Measurements from ENCODE around the gene TMPRSS11B.
"Not testable (repeated sequence)": the region's sequence is repeated elsewhere in the genome, so short reads cannot be mapped to it uniquely, and the experiment has no call there.

Gene TMPRSS11B, protein sequence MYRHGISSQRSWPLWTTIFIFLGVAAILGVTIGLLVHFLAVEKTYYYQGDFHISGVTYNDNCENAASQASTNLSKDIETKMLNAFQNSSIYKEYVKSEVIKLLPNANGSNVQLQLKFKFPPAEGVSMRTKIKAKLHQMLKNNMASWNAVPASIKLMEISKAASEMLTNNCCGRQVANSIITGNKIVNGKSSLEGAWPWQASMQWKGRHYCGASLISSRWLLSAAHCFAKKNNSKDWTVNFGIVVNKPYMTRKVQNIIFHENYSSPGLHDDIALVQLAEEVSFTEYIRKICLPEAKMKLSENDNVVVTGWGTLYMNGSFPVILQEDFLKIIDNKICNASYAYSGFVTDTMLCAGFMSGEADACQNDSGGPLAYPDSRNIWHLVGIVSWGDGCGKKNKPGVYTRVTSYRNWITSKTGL

DNA sequence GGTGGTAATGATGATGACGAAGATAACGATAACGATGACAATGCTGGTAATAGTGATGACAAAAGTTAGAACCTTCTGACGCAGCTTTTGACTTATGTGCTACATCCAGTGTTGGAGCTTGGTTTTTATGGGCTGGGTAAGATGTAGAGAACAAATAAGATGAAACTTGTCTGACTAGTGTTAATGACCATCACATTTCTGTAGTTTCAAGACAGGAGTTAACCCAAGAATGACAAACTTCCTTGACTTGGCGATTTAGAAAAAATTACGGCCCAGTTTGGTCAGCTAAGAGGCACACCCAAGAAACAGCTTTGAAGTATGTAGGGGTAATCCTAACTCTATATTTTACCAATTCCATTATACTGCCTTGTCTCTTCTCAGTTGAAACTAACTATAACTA is at the start of gene TMPRSS11B:
Gene TMPRSS11B (minus strand): TSS at position 101 of the 400 bp plus-strand sequence. CDS start 136 bp downstream, outside the sequence.
- DNase-seq (ENCODE audit: low read depth in 2 of 2) = no peak

DNA sequence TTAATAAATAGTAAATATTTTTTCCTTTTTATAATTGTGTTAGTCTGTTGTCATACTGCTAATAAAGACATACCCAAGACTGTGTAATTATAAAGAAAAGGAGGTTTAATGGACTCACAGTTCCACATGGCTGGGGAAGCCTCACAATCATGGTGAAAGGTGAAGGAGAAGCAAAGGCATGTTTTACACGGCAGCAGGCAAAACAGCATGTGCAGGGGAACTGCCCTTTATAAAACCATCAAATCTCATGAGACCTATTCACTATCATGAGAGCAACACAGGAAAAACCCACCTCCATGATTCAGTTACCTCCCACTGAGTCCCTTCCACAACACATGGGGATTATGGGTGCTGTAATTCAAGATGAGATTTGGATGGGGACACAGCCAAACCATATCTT is 45.8 kb upstream of the TMPRSS11B start:
- no peak for DNase-seq (ENCODE audit: low read depth in 2 of 2)

DNA sequence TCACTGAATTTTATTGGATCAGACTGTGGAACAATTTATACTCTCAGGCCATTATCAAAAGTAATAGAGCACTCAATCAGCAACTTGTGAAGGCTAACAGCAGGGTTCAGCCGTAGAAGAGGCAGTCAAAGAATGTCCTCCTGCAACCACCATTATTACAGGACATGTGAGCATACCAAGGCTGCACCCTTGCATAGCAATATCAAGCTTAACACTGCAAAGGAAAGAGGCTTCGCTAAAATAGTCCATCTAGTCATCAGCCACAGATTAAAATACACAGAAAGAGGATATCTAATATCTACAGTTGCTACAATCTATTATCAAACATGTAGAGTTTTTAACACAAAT is 42.9 kb upstream of the TMPRSS11B start:
- no peak for DNase-seq (ENCODE audit: low read depth in 2 of 2)

DNA sequence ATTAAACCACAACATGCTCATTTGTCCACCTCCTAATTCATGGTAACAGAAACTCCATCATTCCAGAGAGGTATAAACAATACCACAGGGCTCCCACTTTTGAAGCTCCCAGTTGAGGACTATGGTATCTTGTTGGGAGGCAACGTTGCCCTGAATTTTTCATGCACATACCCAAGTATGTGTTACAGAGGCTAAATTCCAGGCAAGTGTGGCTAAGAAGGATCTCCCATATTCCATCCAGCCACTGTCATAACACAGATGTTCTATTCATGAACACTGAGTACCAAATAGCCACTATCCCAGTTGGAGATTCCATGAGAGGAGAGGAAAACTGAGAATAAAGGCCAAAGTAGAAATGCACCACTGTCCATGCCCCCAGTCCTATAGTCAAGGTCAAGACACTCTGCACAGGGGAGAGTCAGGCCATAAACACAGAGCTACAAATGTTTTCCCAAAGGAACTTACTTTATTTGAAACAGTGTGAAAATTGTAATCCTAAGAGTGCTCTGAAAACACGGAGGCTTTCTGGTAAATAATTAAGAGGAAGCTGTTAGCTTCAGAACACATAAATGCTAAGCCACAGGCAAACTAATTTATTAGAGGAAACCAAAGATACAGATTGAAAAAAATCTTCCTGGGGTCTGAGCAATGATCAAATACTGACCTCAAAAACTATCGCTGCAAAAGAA is 42.4 kb upstream of the TMPRSS11B start:
- no peak for DNase-seq (ENCODE audit: low read depth in 2 of 2)

DNA sequence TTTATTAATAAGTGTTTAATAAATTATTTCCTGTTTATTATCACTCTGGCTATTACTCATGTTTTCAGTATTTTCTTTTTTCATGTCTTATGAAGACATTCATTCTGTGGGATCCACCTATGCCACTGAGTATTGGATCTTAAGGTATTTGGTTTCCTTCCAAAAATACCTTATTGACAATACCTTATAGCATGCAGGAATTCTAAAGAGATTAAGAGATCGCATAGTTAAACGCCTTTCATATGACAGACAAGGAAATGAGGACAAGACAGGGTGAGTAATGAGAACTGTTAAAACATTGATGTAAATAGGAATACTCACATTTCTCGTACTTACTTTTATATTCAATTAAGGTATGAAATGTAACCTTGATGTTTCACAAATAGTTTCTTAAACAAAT is 38.2 kb upstream of the TMPRSS11B start:
- DNase-seq (ENCODE audit: low read depth in 2 of 2) = no peak

DNA sequence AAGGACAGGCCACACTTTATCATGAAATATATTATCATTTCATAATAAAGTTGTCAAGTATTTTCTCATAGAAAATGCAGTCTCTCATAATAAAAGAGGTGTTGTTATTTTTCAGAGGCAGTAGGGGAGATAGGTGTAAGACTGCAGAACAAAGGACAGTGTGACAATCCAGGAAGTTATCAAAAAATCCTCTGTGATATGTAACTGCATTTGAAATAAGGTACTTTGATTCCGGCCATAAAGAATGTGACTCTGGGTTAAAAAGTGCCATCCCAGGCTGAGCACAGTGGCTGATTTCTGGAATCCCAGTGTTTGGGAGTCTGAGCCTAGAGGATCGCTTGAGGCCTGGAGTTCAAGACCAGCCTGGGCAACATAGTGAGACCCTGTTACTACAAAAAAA is 37.6 kb upstream of the TMPRSS11B start:
- DNase-seq (ENCODE audit: low read depth in 2 of 2) = no peak

DNA sequence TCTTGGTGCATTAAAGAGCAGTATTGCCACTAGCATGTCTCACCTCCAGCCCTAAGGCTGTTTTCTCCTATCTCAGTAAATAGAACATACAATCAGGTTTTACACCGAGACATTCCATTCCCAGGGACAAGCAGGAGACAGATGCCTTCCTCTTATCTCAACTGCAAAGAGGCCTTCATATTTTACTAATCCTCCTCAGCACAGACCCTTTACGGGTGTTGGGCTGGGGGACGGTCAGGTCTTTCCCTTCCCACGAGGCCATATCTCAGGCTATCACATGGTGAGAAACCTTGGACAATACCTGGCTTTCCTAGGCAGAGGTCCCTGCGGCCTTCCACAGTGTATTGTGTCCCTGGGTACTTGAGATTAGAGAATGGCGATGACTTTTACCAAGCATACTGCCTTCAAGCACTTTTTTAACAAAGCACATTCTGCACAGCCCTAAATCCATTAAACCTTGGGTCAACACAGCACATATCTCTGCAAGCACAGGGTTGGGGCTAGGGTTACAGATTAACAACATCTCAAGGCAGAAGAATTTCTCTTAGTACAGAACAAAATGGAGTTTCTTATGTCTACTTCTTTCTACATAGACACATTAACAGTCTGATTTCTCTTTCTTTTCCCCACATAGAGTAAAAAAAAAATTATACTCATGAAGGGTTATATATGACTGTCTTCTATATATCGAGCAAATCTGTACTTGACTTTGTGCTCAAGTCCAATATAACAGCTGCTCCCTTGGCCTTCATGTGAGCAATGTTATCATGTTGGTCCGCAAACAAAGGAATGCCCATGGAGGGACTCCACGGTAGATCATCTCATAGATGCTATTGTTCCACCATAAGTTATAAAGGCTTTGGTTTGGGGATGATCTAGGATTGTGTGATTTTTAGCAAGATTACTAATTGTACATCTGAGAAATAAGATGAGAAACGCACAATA is 36.6 kb upstream of the TMPRSS11B start:
- not testable (repeated sequence) for DNase-seq (ENCODE audit: low read depth in 2 of 2)

DNA sequence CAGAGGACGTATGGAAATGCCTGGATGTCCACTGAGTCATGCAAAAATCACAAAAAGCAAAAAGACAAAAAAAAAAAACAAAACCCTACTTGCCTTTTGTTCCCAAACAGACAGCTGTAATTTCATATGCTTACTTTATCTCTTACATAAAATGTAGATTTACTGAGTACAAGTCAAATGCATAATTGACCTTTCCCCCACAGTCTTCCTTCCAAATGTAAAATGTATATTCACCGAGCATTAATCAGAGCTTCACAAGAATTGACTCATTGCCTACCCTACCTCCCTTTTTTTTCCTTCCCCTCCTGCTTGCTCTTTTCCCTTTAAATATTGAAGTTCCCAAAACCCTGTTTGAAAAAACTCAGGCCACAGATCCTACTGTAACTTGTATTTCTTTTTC is 32.5 kb upstream of the TMPRSS11B start:
- DNase-seq (ENCODE audit: low read depth in 2 of 2) = no peak

DNA sequence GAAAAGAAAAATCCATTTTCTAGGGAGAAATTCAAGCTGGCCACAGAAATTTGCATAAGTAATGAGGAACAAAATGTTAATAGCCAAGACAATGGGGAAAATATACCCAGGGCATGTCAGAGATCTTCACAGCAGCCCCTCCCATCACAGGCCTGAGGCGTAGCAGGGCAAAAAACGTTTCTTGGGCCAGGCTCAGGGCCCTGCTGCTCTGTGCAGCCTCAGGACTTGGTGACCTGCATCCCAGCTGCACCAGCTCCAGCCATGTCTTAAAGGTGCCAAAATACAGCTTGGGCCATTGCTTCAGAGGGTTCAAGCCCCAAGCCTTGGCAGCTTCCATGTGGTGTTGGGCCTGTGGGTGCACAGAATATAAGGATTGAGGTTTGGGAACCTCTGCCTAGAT is 32.1 kb upstream of the TMPRSS11B start:
- DNase-seq (ENCODE audit: low read depth in 2 of 2) = no peak

DNA sequence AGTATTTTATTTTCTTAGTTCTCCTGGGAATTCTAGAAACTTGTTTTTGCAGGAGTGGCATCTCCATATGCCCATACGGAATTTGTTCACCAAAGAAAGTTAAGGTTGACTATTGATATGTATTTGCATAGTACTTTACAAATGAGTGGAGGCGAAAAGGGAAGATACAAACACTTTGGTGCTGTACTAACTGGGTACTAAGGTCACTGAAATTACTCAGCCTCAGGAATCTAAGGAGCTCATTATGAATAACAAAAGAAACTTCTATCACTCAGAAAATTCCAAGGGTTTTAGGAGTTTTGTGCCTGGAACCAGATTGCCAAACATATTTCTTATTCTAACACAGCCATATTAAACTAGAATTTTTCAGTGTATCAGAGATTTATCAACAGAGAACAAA is 27.4 kb upstream of the TMPRSS11B start:
- no peak for DNase-seq (ENCODE audit: low read depth in 2 of 2)

DNA sequence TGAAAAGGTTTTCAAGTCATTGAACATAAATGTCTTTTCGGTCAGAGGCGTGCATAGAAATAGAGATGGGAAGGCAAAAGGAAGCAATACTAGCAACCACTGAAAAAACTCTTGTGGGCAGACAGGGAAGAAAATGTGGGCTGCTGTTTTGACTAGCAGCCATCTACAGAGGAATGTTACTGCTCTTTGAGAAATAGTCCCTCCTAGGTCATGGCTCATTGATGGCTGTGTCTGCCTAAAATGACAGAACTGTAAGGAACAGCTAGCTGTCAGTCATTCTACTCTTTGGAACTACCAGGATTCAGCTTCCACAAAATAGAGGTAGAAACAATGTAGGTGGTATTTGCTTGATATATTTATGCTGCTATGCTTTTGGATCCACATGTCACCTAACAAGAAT is 26.9 kb upstream of the TMPRSS11B start:
- no peak for DNase-seq (ENCODE audit: low read depth in 2 of 2)

DNA sequence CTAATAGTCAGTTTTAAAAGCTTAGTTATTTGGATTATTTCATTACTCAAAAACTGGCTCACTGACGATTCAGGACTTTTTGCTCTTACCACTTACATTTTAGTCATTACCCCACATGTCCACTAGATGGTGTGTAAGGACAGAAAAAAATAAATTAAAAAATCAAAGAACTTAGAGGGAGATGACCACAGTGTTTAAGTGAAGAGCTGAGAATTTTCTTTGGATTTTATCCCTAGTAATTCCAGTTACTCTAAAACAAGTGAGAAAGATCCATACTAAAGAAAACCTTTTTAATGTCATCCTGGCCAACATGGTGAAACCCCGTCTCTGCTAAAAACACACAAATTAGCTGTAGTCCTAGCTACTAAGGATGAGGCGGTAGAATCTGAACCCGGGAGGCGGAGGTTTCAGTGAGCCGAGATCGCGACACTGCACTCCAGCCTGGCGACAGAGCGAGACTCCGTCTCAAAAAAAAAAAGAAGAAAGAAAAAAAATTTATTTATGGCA is 26.4 kb upstream of the TMPRSS11B start:
- no peak for DNase-seq (ENCODE audit: low read depth in 2 of 2)

DNA sequence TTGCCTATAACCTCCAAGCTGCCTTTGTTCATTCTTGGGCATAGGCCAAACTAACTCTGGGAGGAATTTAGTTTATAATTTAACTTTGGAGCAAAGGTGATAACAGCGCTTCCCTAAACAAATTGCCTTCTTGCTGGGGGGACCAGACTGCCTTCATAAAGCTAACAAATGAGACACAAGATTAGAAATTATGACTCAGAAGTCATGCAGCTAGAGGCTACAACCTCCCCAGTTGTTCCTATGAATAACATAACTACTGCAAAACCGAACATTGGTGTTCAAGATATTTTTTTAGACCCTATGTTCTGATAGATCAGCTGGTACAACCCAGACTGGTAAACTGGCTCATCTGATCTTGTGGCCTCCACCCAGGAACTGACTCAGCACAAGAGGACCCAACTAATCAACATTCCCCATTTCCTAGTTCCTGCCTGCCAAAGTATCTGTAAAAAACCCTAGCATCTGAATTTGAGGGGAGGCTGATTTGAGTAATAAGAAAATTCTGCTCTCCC is 22.0 kb upstream of the TMPRSS11B start:
- no peak for DNase-seq (ENCODE audit: low read depth in 2 of 2)

DNA sequence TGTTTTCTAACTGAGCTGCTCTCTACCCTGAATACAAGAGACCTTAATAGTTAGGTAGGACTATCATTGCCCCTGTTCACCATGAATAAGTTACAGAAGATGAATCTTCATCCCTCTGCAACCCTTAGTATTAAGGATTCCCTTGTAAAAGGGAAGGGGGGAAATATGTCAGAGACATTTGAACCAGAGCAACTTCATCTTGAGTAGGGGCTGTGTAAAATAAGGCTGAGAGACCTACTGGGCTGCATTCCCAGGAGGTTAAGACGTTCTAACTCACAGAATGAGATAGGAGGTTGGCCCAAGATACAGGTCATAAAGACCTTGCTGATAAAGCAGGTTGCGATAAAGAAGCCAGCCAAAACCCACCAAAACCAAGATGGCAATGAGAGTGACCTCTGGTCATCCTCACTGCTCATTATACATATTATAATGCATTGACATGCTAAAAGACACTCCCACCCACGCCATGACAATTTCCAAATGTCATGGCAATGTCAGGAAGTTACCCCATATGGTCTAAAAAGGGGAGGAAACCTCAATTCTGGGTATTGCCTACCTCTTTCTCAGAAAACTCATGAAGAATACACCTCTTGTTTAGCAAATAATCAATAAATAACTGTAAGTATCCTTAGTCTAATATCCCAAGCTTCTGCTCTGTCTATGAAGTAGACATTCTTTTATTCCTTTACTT is 19.5 kb upstream of the TMPRSS11B start:
- no peak for DNase-seq (ENCODE audit: low read depth in 2 of 2)

DNA sequence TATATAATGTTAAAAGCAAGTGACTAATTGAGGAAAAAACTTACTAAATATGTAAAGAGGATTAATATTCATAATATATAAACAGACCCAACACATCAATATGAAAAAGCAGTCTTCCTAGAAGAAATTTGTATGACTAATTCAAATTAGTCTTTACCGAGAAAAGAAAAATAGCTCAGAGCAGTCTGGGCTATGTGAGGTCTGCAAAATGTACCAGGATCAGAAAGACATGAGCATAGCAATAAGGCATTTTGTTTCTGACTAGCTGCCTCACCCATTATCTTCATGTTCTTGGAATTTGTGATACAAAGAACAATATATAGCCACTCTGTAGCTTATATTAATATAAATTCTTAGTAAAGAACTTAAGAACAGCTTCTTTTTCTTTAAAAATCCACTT is 13.7 kb upstream of the TMPRSS11B start:
- DNase-seq (ENCODE audit: low read depth in 2 of 2) = no peak

DNA sequence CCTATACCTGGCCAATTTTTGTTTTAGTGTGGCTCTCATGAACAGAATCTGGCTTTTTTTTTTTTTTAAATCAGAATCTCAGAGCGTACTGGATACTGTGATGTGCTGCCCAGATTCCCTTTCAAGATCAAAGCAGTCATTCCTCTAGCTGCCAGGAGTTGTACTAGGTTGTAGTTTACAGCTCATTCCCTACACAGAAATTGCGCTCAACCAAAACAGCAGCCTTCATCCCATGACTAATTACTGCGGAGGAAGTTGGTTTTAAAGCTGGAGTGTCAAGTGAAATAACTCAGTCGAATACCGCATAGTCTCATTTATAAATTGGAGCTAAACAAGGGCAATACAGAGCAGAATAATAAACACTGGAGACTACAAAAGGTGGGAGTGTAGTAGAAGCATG is 12.2 kb upstream of the TMPRSS11B start:
- DNase-seq (ENCODE audit: low read depth in 2 of 2) = no peak

DNA sequence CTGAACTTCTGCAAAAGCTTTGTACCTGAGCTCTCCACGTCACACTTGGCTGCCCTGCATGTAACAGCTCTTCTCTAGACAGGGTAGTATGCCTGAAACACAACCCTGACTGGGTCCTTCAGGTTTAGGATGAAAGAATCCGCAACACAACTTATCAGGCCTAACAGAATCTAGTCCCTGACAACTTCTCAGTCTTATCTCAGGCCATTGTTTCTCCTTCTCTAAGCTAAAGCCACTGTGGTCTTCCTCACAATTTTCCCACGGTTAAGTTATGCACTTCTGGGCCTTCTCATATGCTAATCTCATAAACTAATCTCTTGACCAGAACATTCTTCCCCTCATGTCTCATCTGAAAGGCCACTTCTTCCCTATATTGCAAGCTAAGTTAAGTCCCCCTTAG is 10.8 kb upstream of the TMPRSS11B start:
- DNase-seq (ENCODE audit: low read depth in 2 of 2) = no peak

DNA sequence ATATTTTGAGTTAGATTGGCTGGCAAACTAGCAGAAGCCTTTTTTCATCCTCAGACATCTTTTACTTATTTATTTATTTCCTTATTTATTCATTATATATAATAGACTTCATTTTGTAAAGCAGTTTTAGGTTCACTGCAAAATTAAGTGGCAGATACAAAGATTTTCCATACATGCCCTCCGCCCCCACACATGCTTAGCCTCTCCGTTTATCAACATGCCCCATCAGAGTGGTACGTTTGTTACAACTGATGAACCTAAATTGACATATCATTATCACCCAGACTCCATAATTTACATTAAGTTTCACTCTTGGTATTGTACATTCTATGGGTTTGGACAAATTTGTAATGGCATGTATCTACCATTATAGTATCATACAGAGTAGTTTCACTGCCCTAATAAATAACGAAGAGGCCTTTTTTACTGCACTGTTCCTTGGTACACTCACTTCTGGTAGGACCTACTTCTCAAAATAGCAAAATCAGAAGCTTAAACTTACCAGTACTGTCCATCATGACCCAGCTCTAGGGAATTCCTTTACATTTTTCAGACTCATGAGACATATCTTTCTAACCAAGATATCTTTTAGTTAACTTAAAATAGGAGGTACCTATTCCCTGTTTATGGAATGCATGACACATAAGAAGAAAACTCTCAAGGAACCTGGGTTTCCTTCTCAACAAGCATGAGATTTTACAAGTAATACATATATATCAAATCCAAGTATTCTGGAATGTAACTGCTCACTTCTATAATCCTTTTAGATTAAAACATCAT is 4.8 kb upstream of the TMPRSS11B start:
- no peak for DNase-seq (ENCODE audit: low read depth in 2 of 2)

DNA sequence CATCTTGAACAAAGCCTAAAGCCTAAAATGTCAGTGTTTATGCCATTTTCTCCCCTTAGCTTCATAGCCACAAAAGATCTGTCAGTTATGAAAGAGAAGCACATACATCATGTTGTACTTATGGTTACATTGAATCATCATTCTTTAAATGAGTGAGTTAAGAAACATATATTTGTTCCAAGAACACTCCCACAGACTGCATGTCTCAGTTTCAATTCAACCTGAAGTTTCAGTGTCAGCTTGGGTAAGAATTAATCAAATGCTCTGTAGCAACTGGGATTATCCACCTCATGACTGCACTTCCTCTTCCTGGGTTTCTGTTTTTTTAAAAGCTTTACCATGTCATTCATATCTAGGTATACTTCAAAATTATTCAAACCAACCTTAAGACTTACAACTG is 3.9 kb upstream of the TMPRSS11B start:
- no peak for DNase-seq (ENCODE audit: low read depth in 2 of 2)

DNA sequence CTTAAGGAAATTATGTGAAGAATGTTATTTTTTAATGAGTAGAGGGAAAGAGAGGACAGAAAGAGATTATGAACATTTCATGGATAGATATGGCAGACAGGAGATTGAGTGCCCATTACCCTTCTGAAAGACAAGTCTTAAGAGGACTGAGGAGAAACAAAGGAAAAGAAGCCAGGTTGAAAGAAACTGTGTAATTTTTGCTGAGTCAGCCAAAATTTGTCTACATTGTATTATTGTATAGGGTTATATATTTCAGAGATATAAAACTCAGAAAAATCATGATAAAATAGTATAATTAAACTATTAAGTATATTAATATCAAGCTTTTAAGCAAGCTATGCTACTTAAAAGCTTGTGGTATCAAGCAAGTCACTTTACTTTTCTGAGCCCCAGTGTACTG is 4.9 kb downstream of the TMPRSS11B start:
- no peak for DNase-seq (ENCODE audit: low read depth in 2 of 2)

DNA sequence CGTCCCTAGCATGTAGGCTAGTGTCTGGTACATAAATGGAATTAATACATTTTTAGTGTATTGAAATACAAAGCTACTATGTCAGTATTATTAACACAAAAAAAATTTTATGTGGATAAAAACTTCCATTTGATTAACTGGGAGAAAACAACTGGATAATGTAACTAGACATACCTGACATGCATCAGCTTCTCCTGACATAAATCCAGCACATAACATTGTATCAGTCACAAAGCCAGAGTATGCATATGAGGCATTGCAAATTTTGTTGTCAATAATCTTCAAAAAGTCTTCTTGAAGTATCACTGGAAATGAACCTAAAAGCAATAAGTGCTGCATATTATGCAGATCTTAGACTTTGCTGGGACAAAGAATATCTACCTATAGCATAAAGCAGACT is 16.9 kb downstream of the TMPRSS11B start:
- no peak for DNase-seq (ENCODE audit: low read depth in 2 of 2)
